Stimulated activated CD4-positive, alpha-beta T cell treated with anti-CD3 and anti-CD28 coated beads, Interleukin-1b, Interleukin-23, amount 100 ng/mL, for 1 hour (primary cell): Measurements from ENCODE around the gene NOS3.
A peak's percentile ranks its signal among the peaks of the same experiment; 100 is the strongest.
"Not testable (repeated sequence)": the region's sequence is repeated elsewhere in the genome, so short reads cannot be mapped to it uniquely, and the experiment has no call there.

Source experiments
- DNase-seq, 2 donors: peaks; one replicate each; pipeline ENCODE4 v3.0.0-alpha.2; 2020; ENCODE audit warnings: low read depth in 2 of 2

Gene NOS3

GRCh38 chr7:151038951-151039849, 48.4 kb downstream of the NOS3 start:
- peak in 1 of 2 donors; percentile 35 for DNase-seq

- DNase-seq = no peak
Measured at GRCh38 chr7:151039850-151040548, 49.2 kb downstream of the NOS3 start.

- no peak for DNase-seq
Measured at GRCh38 chr7:151040616-151041375, 50.0 kb downstream of the NOS3 start.

GRCh38 chr7:151043449-151043848, 52.6 kb downstream of the NOS3 start:
- not testable (repeated sequence) for DNase-seq

GRCh38 chr7:151043959-151044358, 53.1 kb downstream of the NOS3 start:
- DNase-seq = no peak

GRCh38 chr7:151045262-151045661, 54.4 kb downstream of the NOS3 start:
- no peak for DNase-seq

- DNase-seq = no peak
Measured at GRCh38 chr7:151045967-151046366, 55.1 kb downstream of the NOS3 start.

GRCh38 chr7:151046603-151047573, 56.1 kb downstream of the NOS3 start:
- DNase-seq = no peak

- DNase-seq = no peak
Measured at GRCh38 chr7:151047976-151048815, 57.4 kb downstream of the NOS3 start, which contains the start of gene ASIC3. ASIC3 (plus strand) TSS chr7:151048531; CDS start chr7:151048886, 355 bp downstream.

- DNase-seq = no peak
Measured at GRCh38 chr7:151048911-151049463, 58.2 kb downstream of the NOS3 start.

GRCh38 chr7:151051108-151051507, 60.3 kb downstream of the NOS3 start:
- DNase-seq = no peak

GRCh38 chr7:151053096-151053495, 62.3 kb downstream of the NOS3 start:
- DNase-seq = no peak

GRCh38 chr7:151053751-151054150, 62.9 kb downstream of the NOS3 start:
- no peak for DNase-seq

GRCh38 chr7:151056283-151056665, 65.5 kb downstream of the NOS3 start:
- no peak for DNase-seq

GRCh38 chr7:151056666-151057505, 66.1 kb downstream of the NOS3 start:
- no peak for DNase-seq

- DNase-seq = no peak
Measured at GRCh38 chr7:151057506-151057988, 66.7 kb downstream of the NOS3 start, which contains the start of gene CDK5. CDK5 (minus strand) TSS chr7:151057897; CDS start chr7:151057848, 49 bp downstream.

GRCh38 chr7:151057989-151058780, 67.4 kb downstream of the NOS3 start:
- peak; percentile 87 to 93 for DNase-seq
